Measurements from ENCODE around the gene HERC5.
"Not testable (repeated sequence)": the region's sequence is repeated elsewhere in the genome, so short reads cannot be mapped to it uniquely, and the experiment has no call there.

Gene HERC5

DNA sequence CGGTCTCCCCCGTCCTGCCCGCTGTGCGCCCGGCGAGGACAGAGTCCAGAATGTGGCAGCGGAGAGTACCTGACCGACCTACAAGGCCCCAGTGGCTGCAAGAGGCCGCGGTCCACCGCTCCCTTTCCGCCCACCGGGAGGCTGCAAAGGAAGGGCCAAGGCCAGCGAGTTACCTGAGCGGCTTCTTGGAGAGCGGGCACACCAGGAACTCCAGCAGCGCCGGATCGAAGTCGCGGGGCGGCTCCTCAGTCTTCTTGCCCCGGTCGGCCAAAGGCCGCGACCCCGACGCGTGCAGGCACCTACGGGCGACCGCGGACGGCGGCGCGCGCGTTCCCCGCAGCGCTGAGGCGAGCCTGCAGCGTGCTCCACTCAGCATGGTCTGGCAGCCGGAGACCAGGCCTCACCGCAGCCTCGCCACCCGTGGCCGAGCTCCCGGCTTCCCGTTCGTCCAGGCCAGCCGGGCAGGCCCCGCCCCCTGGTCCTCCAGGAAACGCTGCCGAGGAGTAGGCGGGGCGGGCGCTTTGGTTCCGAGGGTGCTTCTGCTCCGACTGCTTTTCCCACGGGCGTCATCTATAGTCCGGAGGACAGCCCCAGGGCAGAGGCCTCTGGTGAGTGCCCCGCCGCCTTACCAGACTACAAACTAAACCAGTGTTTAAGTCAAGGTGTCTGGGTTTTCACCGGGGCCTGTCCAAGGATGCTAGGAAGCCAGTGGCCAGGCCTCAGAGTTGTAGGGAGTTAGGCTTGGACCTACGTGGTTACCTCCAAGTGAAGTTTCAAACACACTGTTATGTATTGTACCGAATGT is 66.6 kb downstream of the HERC5 start, which contains the start of gene PYURF:
Gene PYURF (minus strand): TSS at position 452 of the 805 bp plus-strand sequence. CDS start 76 bp downstream, at position 376.
- peak; percentile 95 for DNase-seq

DNA sequence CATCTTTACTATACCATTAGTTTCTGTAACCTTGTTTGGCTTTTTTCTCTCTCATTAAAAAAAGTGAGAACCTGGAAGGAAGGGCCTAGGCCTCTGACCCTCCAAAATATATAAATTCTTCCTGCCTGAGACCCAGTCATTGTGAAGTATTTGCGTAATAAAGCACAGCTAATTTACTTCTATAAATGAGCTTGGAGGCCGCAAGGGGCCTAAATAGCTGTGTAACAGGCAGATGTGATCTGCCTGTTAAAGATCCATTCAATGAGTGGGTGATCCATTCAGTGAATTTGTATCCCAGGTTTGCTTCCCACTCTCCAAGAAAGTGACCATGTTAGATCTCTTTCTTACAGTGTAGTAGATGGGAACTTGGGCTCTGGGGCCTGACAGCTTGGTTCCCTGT is 67.3 kb downstream of the HERC5 start:
- no peak for DNase-seq

DNA sequence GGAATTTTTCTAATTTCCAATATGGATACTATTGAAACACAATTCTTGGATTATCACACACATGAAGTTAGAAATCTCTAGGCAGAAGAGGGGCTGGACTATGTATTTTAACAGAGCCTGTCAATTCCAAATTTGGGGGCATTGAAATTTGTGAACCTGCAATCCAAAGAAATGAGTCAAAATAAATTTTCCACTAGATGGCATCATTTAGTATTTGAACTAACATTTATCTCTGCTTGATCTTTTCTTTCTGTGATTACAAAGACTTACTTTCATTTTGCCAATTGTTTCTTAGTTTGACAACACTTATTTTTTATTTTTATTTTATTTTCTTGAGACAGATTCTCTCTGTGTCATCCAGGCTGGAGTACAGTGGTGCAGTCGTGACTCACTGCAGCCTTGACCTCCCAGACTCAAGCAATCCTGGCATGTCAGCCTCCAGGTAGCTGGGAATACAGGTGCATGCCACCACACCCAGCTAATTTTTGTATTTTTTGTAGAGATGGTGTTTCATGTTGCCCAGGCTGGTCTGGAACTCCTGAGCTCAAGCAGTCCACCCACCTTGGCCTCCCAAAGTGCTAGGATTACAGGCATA is 69.4 kb downstream of the HERC5 start:
- DNase-seq, result no peak

GRCh38 chr4:88527787-88528186 is 70.9 kb downstream of the HERC5 start:
- DNase-seq, result no peak

- no peak for DNase-seq
Measured at GRCh38 chr4:88528861-88529260, 71.9 kb downstream of the HERC5 start.

DNA sequence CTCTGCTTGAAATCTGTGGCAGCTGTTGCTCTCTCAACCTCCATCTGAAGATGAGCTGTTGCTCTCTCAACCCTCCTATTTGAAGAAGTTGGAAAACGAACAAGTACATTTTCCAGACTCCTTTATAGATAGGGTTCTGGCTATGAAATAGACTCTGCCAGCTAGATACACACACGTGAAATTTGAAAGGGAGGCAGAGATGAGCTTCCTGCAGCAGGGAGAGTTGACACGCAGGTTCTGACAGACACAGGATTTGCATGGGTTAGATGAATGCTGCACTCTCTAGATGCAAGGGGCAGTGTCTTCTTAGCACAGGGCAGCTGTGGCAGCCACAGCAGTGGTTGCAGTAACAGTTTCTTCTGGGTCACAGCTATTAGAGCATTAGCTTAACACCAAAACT is 74.6 kb downstream of the HERC5 start:
- DNase-seq, result no peak

DNA sequence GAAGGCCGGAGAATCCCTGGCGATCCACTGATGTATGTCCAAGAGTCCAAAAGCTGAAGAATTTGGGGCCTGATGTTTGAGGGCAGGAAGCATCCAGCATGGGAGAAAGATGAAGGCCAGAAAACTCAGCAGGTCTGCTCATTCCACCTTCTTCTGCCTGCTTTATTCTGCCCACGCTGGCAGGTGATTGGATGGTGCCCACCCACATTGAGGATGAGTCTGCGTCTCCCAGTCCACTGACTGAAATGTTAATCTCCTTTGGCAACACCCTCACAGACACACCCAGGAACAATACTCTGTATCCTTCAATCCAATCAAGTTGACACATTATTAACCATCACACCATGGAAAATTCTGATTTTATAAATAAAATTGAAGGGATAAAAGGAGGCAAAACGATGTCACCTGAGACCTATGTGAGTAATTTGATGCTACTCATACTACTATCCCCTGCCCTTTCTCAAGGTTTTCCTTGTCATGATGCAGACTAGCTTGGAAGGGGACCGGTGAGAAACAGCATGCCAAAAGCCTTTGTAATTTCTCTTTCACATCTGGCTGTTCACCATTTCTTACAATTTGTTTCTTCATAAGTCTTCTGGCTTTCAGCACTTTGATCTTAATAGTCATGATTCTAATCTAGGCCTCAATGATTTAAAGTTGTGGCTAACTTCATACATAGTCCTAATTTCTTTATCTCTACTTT is 76.3 kb downstream of the HERC5 start:
- DNase-seq, result no peak

GRCh38 chr4:88533937-88534750 is 77.2 kb downstream of the HERC5 start:
- no peak for DNase-seq

DNA sequence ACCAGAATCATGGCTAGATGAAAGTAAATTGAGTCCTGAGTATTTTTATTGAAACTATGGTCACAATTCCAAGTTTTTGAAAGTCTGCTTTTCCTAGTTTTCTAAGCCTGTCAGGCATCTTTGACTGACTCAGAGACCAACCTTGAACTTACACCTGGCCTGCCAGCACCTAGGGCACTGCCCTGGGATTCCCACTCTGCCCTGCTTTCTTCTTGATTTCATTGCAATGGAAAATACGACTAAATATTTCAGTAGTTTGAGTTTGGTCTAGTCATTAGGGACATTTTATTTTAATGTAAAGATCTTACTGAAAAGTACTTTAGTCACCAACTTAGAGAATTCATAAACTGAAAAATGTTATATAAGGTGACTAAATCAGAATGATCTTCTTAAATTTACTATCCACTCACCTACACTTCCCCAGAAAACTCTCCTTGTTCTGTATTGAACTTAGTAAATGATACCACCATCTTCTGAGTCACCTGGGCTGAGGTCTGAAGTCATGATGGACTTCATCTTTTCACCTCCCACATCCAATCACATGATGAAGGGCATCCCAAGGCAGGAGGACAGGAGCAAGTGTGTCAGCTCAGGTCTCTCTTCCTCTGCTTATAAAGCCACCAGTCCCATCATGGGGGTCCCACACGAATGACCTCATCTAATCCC is 78.3 kb downstream of the HERC5 start:
- DNase-seq, result no peak

GRCh38 chr4:88537709-88538108 is 80.8 kb downstream of the HERC5 start:
- DNase-seq, result no peak

GRCh38 chr4:88539322-88540068 is 82.6 kb downstream of the HERC5 start:
- not testable (repeated sequence) for DNase-seq

GRCh38 chr4:88549815-88550214 is 92.9 kb downstream of the HERC5 start:
- no peak for DNase-seq

Measured in left hindlimb (tissue), 1 donor.